ENCODE data around the gene PSME1.

- TF ChIP-seq EZH2phosphoT487 (IDR thresholded peaks at IDR 0.05; ENCODE audit: borderline replicate concordance, low read depth, low read length) (no peak), CTCF (conservative IDR thresholded peaks at IDR 0.05; ENCODE audit: low read length) (no peak)
Observed at GRCh38 chr14:24143511-24143910, 7.5 kb downstream of the PSME1 start.
